Measurements from ENCODE around the gene SLC25A53.
A peak's percentile ranks its signal among the peaks of the same experiment; 100 is the strongest.

SLC25A53 gene

DNA sequence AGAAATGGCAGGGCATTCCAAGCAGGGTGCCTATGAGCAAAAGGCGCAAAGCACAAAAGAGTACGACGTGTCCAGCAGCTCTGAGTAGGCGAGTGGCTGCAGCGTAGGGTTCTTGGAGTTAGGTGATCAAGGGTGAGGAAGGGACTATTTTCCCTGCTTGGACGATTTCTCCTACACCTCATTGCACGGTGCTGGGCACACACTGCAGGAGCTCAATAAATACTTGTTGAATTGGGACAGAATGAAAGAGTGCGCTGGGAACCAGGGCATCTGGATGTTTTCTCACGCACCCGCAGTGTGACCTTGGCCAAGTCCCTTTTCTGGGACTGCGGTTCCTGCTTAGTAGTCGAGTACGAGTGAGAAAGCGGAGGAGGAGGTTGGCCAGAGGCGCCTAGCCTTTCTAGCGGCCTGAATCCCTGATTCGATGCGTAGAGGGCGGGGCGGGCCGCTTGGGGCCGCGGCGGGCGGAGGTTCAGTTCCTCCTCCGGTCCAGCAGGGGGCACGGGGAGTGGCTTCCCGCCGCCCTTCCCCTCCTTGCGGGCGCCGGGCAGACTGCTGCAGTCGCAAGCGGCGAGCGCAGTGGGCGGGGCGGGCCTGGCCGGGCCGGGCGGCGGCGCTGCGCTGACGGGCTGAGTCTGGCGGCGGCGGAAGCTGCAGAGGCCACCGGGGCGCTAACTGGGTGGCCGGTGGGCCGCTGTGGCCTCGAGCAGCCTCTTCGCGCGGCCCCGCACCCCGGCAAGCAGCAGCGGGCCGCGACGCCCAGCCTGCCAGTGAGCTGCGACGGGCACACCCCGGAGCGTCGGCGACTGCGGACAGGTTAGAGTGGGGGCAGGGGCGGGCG lies 9.3 kb upstream of the SLC25A53 start, which contains the start of gene FAM199X (continued):
- TF ChIP-seq, protein P1, sequence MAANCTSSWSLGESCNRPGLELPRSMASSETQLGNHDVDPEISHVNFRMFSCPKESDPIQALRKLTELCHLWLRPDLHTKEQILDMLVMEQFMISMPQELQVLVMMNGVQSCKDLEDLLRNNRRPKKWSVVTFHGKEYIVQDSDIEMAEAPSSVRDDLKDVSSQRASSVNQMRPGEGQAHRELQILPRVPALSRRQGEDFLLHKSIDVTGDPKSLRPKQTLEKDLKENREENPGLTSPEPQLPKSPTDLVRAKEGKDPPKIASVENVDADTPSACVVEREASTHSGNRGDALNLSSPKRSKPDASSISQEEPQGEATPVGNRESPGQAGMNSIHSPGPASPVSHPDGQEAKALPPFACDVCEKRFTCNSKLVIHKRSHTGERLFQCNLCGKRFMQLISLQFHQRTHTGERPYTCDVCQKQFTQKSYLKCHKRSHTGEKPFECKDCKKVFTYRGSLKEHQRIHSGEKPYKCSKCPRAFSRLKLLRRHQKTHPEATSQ (tag by site-specific recombination; IDR thresholded peaks at IDR 0.05) = no peak
- TF ChIP-seq ZEB2 (tag by site-specific recombination; IDR thresholded peaks at IDR 0.05) = no peak; the same call in 1 of the 2 replicates
- TF ChIP-seq ZFP41 (tag by site-specific recombination; IDR thresholded peaks at IDR 0.05; ENCODE audit: borderline replicate concordance) = no peak
- TF ChIP-seq, protein P2, sequence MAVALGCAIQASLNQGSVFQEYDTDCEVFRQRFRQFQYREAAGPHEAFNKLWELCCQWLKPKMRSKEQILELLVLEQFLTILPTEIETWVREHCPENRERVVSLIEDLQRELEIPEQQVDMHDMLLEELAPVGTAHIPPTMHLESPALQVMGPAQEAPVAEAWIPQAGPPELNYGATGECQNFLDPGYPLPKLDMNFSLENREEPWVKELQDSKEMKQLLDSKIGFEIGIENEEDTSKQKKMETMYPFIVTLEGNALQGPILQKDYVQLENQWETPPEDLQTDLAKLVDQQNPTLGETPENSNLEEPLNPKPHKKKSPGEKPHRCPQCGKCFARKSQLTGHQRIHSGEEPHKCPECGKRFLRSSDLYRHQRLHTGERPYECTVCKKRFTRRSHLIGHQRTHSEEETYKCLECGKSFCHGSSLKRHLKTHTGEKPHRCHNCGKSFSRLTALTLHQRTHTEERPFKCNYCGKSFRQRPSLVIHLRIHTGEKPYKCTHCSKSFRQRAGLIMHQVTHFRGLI (tag by site-specific recombination; IDR thresholded peaks at IDR 0.05) = no peak
- TF ChIP-seq ZNF692 (tag by site-specific recombination; IDR thresholded peaks at IDR 0.05) = peak; percentile 13; the same call in 1 of the 2 replicates
- peak; percentile 35; the same call in 1 of the 2 replicates for TF ChIP-seq ZBTB21 (tag by site-specific recombination; IDR thresholded peaks at IDR 0.05)
- TF ChIP-seq ZNF354C (tag by site-specific recombination; IDR thresholded peaks at IDR 0.05; ENCODE audit: borderline replicate concordance, low read depth) = no peak
- no peak for TF ChIP-seq ZNF529 (tag by site-specific recombination; IDR thresholded peaks at IDR 0.05; ENCODE audit: insufficient replicate concordance)
- TF ChIP-seq ZSCAN18 (tag by site-specific recombination; IDR thresholded peaks at IDR 0.05) = no peak
- no peak for TF ChIP-seq MEIS1 (CRISPR knock-in tag; IDR thresholded peaks at IDR 0.05; ENCODE audit: borderline replicate concordance)
- no peak for TF ChIP-seq ZNF473 (tag by site-specific recombination; IDR thresholded peaks at IDR 0.05)
- no peak for TF ChIP-seq ZNF311 (tag by site-specific recombination; IDR thresholded peaks at IDR 0.05; ENCODE audit: borderline replicate concordance)
- TF ChIP-seq ZNF658 (tag by site-specific recombination; IDR thresholded peaks at IDR 0.05) = no peak
- TF ChIP-seq, protein P3, sequence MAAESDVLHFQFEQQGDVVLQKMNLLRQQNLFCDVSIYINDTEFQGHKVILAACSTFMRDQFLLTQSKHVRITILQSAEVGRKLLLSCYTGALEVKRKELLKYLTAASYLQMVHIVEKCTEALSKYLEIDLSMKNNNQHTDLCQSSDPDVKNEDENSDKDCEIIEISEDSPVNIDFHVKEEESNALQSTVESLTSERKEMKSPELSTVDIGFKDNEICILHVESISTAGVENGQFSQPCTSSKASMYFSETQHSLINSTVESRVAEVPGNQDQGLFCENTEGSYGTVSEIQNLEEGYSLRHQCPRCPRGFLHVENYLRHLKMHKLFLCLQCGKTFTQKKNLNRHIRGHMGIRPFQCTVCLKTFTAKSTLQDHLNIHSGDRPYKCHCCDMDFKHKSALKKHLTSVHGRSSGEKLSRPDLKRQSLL (tag by site-specific recombination; IDR thresholded peaks at IDR 0.05) = no peak
- TF ChIP-seq ZNF140 (tag by site-specific recombination; IDR thresholded peaks at IDR 0.05) = no peak
- 0 out of 2 replicates have a peak, but pooled peaks have one; percentile 29 for TF ChIP-seq ZNF639 (tag by site-specific recombination; IDR thresholded peaks at IDR 0.05)
- no peak for TF ChIP-seq ZBTB7A (tag by site-specific recombination; IDR thresholded peaks at IDR 0.05; ENCODE audit: low read depth)
- TF ChIP-seq ZNF76 (tag by site-specific recombination; IDR thresholded peaks at IDR 0.05; ENCODE audit: borderline replicate concordance, low read depth) = no peak
- TF ChIP-seq, protein P4, sequence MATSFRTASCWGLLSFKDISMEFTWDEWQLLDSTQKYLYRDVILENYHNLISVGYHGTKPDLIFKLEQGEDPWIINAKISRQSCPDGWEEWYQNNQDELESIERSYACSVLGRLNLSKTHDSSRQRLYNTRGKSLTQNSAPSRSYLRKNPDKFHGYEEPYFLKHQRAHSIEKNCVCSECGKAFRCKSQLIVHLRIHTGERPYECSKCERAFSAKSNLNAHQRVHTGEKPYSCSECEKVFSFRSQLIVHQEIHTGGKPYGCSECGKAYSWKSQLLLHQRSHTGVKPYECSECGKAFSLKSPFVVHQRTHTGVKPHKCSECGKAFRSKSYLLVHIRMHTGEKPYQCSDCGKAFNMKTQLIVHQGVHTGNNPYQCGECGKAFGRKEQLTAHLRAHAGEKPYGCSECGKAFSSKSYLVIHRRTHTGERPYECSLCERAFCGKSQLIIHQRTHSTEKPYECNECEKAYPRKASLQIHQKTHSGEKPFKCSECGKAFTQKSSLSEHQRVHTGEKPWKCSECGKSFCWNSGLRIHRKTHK (tag by site-specific recombination; IDR thresholded peaks at IDR 0.05) = no peak
- TF ChIP-seq GLIS1 (tag by site-specific recombination; IDR thresholded peaks at IDR 0.05) = peak; percentile 15; the same call in 1 of the 2 replicates
- no peak for TF ChIP-seq ZNF560 (tag by site-specific recombination; IDR thresholded peaks at IDR 0.05; ENCODE audit: borderline replicate concordance)
- TF ChIP-seq FEZF1 (tag by site-specific recombination; IDR thresholded peaks at IDR 0.05) = no peak
- TF ChIP-seq ZSCAN16 (tag by site-specific recombination; IDR thresholded peaks at IDR 0.05) = no peak
- no peak for TF ChIP-seq HOXC10 (CRISPR knock-in tag; IDR thresholded peaks at IDR 0.05)
- no peak for TF ChIP-seq ZNF248 (tag by site-specific recombination; IDR thresholded peaks at IDR 0.05)
- TF ChIP-seq ZNF266 (tag by site-specific recombination; IDR thresholded peaks at IDR 0.05; ENCODE audit: low read depth) = no peak
- peak; percentile 38; the same call in 1 of the 2 replicates for TF ChIP-seq ZNF664 (tag by site-specific recombination; IDR thresholded peaks at IDR 0.05)

Measured in HEK293 (cell line).